NCI-H187 treated with DMSO at 0.1 percent for 48 hours (cell line): ENCODE data around the gene OR2T3.
"Not testable (repeated sequence)": the region's sequence is repeated elsewhere in the genome, so short reads cannot be mapped to it uniquely, and the experiment has no call there.

Experiments used
- DNase-seq: peaks from one replicate; lab custom pipeline; 2025; lab: John Stamatoyannopoulos, UW

The OR2T3 gene, protein sequence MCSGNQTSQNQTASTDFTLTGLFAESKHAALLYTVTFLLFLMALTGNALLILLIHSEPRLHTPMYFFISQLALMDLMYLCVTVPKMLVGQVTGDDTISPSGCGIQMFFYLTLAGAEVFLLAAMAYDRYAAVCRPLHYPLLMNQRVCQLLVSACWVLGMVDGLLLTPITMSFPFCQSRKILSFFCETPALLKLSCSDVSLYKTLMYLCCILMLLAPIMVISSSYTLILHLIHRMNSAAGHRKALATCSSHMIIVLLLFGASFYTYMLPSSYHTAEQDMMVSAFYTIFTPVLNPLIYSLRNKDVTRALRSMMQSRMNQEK

DNA sequence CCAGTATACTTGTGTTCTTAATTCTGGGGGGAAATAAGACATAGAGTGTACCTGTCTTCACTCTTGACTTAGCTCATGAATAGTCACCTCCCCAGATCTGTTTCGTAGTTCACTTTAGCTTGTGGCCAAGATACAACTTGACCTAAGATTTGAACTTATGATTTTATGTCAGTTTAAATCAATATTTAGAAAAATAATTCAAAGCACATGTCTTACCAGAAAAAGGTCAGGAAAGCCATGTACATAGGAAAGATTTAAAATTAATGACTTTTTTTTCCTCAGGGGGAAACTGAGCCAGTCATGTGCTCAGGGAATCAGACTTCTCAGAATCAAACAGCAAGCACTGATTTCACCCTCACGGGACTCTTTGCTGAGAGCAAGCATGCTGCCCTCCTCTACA, at the start of gene OR2T3:
Gene OR2T3, plus strand, starts transcription at position 301 of the 400 bp plus-strand sequence. Its CDS starts 0 bp downstream, at position 301.
- DNase-seq = not testable (repeated sequence)

DNA sequence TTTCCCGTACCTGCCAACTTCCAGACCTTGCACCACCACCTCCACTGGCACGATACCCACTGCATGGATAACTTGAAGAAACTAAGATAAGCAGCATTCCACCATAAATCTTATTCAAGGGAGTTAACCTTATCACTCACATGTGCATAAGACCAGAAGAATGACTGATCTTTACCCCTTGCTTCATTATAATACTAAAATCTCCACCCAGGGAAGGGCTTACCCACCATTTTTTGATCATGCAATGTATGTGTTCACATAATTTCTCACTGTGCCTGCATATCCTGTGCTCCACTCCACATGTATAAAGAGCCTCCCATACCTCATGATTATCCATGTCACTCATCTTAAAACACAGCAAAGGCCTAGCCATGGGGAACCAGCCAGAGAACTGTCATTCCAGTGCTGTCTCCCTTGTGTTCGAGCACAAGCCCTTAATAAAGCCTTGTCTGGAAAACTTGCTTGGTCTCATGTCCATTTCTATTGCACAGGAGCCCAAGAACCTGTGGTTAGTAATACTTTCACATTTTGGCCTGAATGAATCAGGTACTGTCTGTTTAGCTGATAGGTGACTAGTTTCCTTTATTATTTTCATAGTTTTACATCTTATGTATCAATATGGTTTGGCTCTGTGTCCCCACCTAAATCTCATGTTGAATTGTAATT, 45.5 kb upstream of the OR2T3 start:
- not testable (repeated sequence) for DNase-seq

DNA sequence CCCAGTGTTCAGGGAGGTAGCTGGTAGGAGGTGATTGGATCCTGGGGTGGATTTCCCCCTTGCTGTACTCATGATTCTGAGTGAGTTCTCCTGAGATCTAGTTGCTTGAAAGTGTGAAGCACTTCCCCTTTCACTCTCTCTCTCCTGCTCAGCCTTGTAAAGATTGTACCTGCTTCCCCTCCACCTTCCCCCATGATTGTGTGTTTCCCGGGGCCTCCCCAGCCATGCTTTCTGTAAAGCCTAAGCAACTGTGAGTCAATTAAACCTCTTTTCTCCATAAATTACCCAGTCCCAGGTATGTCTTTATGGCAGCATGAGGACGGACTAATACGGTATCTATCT, 45.0 kb upstream of the OR2T3 start:
- DNase-seq = not testable (repeated sequence)

DNA sequence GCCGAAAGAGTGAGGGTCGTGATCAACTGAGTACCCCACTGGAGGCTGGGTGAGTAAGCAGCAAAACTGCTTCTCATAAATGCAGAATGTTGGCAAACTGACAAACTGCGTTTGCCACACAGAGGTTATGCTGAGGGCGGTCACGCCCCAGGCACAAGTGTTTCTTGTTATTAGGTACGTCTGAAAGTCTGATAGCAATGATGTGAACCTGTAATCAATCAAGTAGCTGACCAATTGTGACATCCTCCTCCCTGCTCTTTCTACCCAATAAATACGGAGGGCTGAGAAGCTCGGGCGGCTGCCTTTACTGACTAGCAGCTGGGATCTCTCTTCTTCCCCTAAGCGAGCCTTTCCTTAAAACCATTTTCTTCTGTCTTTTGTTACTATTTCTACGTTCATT, 41.5 kb upstream of the OR2T3 start:
- DNase-seq = not testable (repeated sequence)

DNA sequence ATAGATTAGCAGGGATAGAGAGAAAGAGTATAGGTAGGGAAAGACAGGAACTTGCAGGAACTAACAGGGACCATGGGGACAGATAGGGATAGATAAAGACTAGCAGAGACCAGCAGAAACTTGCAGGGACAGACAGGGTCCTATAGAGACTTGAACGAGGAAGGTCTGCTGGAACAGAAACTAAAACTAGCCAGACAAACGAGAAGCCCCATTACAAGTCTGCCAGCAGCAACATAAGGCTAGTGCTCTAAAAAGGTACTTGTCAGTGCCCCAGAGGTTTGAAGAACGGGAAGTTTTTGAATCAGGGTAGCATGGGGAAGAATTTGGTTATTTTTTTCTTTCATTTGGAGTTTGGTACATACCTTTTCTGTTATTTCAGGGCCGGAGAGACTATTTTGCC, 41.0 kb upstream of the OR2T3 start:
- DNase-seq = not testable (repeated sequence)

DNA sequence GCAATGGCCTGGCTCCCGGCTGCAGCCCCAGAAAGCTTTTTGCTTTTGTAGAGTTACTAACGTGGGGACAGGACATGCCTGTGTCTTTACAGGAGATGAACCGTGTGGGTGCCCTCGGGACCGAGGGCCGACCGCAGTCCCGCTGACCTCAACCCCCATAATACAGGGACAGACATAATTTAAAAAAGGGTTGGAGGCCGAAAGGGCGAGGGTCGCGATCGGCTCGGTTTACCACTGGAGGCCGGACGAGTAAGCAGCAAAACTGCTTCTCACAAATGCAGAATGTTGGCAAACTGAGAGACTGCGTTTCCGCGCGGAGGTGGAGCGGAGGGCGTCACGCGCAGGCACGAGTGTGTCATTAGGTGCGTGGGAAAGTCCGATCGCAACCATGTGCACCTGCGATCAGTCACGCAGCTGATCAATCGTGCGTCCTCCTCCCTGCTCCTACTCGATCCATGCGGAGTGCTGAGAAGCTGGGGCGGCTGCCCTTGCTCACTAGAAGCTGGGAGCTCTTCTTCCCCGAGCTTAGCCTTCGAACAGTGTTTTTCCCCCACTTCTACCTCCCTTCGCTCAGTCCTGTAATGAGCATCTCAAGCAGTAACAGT, 39.2 kb upstream of the OR2T3 start:
- not testable (repeated sequence) for DNase-seq

DNA sequence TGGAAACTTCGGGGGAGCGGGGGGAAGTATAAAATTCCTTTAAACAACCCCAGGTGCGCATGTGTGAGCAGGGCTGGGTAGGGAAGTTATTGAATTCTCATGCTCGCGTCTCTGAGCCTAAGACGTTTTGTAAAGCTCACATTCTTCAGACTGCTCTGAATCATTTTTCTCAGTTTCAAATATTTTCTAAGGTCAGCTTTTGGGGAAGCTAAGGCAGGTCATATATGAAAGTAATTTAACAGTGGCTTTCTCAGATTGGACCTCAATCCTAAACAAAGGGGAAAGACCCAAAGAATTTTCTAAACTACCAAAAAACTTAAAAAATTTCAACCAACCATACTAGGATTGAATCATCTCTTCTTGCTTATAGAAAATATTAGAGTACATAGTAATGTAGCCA, 38.2 kb upstream of the OR2T3 start:
- DNase-seq = not testable (repeated sequence)

DNA sequence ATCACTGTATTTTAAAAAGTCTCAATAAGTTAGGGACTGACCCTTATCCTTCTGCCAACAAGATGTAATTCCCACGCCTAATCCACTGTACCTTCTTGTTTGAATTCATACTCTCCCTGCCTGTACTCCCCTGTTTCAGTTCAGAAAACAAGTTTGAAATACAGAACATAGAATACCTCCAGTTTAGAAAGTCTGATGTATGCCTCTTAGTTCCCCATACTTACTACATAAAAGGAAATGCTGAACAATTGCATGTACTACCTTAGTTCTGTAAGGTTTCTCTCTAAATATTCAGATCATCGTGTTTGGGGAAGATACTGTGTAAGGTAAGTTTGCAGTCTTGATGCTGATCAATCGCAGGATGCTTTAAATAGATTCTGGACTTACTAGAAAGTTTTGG, 36.8 kb upstream of the OR2T3 start:
- DNase-seq = not testable (repeated sequence)

DNA sequence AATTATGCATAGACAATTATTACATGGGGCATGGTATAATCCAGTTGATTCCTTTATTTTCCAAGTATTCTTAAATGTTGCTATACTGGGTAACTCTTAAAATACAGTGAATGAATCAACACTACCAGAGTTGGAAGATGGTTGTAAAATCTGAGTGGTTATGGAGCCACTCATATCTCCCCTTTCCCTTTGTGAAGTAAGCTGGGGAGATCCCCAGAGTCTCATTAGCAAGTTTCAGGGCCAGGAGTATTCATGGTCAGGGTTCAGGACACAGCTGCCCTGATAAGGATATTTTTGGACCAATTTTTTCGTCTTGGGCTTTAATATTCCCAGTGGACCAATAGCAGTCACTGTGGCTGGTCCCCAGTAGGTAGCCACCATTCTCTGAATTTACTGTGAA, 34.5 kb upstream of the OR2T3 start:
- DNase-seq = not testable (repeated sequence)

DNA sequence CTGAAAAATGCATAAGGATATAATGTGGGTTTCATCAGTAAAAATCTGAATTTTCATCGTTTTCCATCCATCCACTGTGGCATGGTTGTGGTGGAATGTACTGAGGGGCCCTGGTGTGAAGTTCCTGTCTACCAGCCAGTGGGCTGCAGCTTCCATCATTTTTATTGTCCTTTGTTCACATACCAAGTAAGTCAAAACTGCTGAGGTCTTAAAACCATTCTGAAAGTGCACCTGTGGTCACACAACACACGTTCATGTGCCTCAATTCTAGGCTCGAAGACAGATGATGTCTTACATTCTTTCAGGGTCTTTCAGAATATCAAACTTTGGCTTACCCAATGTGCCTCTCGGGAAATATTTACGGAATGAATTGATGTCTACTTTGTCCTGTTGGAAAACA, 33.9 kb upstream of the OR2T3 start:
- DNase-seq = not testable (repeated sequence)

DNA sequence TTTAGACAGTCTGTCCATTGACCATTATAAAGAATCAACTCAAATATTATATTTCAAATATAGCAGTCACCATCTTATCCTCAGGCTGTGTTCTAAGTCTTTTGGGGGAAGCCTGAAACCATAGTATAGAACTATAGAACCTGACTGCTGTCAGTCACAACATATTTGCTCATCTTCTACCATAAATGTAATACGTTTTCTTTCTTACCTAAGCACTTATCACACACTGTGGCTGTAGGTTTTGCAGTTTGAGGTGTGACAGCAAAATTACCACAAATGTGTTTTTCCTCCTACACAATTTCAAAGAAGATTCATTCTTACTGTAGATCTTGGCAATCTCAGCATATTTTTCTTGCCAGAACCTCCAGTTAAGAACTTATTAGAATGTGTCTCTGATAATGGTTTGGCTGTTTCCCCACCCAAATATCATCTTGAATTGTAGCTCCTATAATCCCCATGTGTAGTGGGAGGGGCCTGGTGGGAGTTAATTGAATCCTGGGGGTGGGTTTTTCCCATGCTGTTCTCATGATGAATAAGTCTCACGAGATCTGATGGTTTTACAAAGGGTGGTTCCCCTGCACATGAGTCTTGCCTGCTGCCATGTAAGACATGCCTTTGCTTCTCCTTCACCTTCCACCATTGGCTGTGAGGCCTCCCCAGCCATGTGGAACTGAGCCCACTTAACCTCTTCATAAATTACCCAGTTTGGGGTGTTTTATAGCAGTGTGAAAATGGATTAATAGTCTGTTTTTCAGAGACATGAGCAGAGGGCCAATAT, 30.5 kb upstream of the OR2T3 start:
- not testable (repeated sequence) for DNase-seq

DNA sequence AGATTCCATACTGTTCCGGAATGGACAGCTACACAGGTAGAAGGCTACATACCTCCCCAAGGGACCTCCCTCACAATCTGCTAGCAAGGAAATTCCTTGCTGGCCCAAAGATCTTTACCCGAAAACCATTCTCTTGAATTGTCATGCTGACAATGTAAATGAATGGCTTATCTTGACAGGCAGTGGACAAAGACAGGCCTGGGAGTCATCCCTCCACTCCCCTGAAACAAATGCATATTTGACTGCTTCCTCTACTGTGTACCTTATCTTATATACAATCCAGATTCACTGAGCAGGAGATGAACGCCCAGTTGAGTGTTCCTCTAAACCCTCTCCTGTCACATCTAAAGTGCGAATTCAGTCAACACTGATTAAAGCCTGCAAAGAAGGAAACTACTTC, 28.5 kb upstream of the OR2T3 start:
- not testable (repeated sequence) for DNase-seq

DNA sequence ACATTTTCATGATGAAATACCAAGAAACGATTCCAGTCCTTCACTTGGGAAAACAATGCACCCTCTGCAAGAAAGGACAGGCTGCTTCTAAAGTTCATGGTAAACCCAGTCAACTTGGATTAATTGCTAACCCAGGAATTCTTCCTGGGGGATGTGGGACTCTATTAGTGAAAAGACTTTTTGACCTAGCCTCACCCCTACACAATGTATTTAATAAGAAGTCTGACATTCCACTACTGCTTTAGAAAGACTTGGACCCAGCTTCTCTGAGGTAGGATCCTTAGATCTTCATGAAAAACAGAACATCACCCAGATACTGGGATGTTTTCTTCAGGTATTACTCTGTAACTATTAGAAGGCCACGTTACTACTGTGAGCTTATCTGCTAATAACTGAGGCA, 27.8 kb upstream of the OR2T3 start, which contains the start of gene OR2T2:
Gene OR2T2, plus strand, starts transcription at position 239 of the 400 bp plus-strand sequence. CDS start 7,161 bp downstream, outside the sequence.
- not testable (repeated sequence) for DNase-seq

DNA sequence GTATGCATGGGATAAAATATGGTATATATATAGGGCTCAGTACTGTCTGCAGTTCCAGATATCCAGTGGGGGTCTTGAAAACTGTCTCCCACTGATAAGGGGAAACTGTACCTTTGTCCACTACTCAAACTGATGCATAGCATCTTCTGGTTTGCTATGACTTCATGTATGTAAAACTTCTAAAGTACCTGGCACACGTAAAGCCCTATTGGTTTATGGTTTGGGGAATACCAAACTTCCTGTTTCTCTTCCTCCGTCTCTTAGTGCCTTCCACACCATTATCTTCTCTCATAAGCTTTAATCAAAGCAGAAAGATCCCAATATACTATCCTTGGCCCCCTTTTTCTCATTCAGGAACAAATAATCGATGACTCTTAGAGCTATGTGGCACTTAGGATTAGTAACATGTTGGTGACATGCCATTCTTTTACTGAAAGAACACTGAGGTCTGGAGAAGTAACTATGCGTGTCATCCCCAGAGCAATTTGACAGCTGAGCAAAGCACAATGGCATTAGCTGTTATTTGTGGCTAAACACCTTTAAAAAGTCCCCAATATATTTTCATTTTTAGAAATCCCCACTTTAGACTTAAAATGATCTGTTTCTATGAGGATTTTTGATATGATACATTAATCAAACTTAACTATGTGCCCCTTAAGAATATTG, 24.6 kb upstream of the OR2T3 start:
- not testable (repeated sequence) for DNase-seq

DNA sequence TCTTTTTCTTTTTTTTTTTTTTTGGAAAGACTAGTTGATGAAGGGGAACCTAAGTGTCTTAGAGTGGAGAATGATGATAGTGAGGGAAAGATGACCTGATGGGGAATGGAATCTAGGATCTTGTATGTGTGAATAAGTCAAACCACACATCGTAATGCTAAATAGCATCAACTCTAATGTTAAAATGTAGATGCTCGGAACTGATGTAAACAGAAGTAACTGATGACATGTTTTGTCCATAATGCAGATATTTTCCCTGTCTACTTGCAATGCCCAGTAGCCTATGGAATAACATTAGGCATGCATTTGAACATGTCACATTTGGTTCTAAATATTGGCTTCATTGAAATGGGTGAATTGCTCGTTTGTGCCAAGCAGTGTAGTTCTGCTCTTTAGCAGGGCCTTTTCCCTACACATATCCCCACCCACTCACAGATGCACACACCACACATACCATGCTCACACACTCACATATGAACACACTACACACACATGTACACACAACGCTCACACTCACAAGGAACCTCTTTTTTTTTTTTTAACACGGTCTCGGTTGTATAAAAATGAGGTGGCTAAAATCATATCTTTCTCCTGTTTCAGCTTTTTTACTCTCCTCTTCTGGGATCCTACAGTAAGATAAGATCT, 23.2 kb upstream of the OR2T3 start:
- not testable (repeated sequence) for DNase-seq

DNA sequence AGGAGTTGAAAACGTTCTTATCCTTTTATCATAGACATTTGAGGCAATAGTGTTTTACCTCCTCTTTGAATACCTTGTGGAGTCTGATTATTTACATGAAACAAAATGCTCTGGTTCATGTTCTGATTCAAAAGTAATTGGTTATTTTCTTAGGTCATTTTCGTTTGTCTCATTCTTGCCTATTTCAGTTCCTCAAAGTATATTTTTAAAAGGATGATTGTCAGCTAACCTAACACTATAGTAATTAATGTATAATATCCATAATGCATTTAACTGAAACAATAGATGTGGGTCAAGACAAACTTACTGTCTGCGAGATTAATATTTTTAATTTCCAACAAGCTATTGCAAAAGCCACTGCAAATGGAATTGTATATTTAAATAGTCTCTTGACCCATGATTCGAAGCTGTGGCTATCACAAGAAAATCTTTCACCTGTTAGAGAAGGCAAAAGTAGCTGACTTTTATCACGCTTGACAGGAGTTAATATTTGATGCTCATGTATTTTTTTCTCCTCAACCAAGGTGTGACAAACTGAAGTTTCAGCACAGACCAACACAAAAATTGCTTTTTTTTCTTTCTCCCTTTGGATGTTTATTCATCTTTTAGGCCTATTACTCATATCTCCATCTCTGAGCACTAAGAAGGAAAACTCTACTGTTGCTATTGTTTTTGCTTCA, 22.5 kb upstream of the OR2T3 start:
- DNase-seq = not testable (repeated sequence)

DNA sequence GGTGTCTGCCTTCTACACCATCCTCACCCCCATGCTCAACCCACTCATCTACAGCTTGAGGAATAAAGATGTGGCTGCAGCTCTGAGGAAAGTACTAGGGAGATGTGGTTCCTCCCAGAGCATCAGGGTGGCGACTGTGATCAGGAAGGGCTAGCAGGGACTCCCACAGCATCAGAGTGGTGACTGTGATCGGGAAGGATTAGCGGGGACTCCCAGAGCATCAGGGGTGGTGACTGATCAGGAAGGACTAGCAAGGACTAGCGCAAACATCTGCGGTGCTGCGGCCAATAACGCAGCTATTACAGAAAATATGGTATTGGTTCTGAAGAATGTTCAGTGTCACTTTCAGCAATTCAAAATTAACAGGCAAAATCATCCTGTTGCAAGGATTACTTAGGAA, 19.5 kb upstream of the OR2T3 start:
- not testable (repeated sequence) for DNase-seq

DNA sequence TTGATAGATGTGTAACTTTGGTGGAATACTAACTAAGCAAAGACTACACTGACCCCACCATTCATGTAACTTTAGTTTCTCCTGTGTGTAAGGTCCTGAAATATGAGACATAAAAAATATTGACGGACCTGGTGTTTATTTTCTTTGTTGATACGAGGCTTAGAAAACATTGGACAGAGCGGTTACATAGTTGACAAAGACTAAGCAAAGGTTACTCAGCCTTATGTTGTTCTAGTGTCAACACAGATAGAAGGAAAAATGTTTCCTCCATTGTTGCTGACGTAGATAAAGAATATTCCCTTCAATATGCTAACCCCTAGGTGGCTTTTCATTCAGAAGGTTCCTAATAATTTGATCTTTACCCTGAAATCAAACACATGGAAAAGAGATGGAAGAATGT, 18.1 kb upstream of the OR2T3 start:
- not testable (repeated sequence) for DNase-seq

DNA sequence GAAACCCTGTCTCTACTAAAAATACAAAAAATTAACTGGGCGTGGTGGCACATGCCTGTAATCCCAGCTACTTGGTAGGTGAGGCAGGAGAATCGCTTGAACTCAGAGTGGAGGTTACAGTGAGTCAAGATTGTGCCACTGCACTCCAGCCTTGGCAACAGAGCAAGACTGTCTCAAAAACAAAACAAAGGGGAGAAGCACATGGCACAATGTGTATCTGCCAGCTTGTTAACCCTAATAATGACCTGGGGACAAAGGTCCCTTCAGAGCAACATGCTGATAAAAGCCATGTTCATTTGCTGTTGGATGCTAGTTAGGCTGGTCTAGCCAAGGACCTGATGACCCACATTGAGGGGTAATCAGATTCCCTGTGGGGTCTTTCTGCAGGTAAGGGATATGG, 16.5 kb upstream of the OR2T3 start:
- not testable (repeated sequence) for DNase-seq

DNA sequence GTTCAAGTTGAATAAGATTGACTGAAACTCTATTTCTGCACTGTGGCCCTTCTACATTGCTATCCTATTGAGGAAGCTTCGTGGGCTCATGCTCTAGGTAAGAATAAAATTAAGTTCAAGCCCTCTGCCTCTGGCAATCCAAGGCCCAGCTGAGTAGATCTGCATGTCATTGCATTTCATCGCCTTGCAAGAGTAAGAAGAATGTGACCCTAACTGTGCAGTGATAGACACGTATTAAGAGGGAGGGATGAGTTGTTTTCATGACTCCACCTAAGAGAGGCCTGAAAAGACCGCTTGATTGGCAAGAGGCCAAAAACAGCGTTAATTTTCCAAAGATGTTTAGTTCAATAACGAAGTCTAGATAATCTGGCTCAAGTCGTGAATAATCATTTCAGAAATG, 14.0 kb upstream of the OR2T3 start:
- DNase-seq = not testable (repeated sequence)

DNA sequence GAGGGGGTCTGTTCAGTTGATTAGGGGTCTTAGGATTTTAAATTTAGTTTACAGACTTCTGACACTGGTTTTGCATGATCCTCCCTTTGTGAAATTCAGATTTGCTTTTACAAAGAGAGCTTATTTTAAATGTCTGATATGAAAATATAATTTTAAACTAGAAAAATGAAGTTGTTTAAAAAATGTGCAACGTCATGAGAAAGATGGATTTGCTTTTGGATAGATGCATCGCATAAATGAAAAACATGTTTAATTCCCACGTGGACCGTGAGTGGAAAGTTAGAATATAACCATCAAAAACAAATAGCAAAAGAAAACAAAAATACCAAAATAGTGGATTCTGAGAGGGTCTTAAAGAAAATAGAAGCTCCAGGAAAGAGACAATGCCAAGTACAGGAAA, 2.0 kb upstream of the OR2T3 start:
- no peak for DNase-seq
